H1 (cell line): ENCODE results near the gene ATF7IP2. TPM values are rescaled to one million over a fixed set of nuclear protein-coding genes. Genes with fewer than 3 reads are reported as not detected.

Source experiments
- CTCF ChIA-PET: fragments of 300-600 bp; sonication (Branson Sonifier 250); formaldehyde crosslinking; loops from one replicate; lab custom pipeline; 2021; ENCODE audit not compliant: partially characterized antibody; lab: Charles Lee
- POLR2A ChIA-PET: fragments of 300-600 bp; sonication (Branson Sonifier 250); formaldehyde crosslinking; loops from one replicate; lab custom pipeline; 2021; ENCODE audit warnings: inconsistent platforms; ENCODE audit not compliant: partially characterized antibody; lab: Charles Lee
- DNase-seq, 2 experiments: peaks; one replicate each; pipeline versions ENCODE4 v3.0.0 to v3.0.0-alpha.2; 2010 to 2022; ENCODE audit warnings: low spot score in 2 of 2, low read depth in 1 of 2, mixed read lengths in 1 of 2
- FAIRE-seq: peaks from 2 replicates; lab custom pipeline; 2011; peaks lifted over from hg19 to GRCh38; lab: Jason Lieb, UNC
- H2AFZ ChIP-seq: 2 replicates; pipeline ENCODE4 v1.8.1; 2012; ENCODE audit warnings: low read length, inconsistent platforms
- H2AK5ac ChIP-seq: 2 replicates; pipeline ENCODE4 v1.6.1; 2013; ENCODE audit warnings: low read depth, low read length
- H2BK120ac ChIP-seq: replicated peaks from 2 replicates; pipeline ENCODE3; 2013; ENCODE audit warnings: low read depth, low read length, inconsistent platforms
- H2BK12ac ChIP-seq: 2 replicates; pipeline ENCODE4 v1.6.1; 2013; ENCODE audit warnings: low read depth, low read length
- H2BK15ac ChIP-seq: 2 replicates; pipeline ENCODE4 v1.6.1; 2013; ENCODE audit warnings: low read length
- H2BK20ac ChIP-seq: 2 replicates; pipeline ENCODE4 v1.6.1; 2013; ENCODE audit warnings: low read length
- H2BK5ac ChIP-seq: 2 replicates; pipeline ENCODE4 v1.6.1; 2013; ENCODE audit warnings: low read depth, low read length
- H3K14ac ChIP-seq: 2 replicates; pipeline ENCODE4 v1.6.1; 2013; ENCODE audit warnings: inconsistent platforms; ENCODE audit not compliant: insufficient read length
- H3K18ac ChIP-seq: 2 replicates; pipeline ENCODE4 v1.6.1; 2013; ENCODE audit warnings: low read length; ENCODE audit errors: extremely low read depth
- H3K23ac ChIP-seq: 2 replicates; pipeline ENCODE4 v1.6.1; 2013; ENCODE audit warnings: inconsistent platforms; ENCODE audit not compliant: insufficient read length
- H3K23me2 ChIP-seq: 2 replicates; pipeline ENCODE4 v1.6.1; 2013; ENCODE audit warnings: low read depth, low read length
- H3K27ac ChIP-seq: 2 replicates; pipeline ENCODE4 v1.6.1; 2011; ENCODE audit warnings: low read depth, low read length, inconsistent platforms
- H3K27me3 ChIP-seq, 4 experiments: replicated peaks in 1 of 4; 1 replicate in 1 of 4; 2 replicates in 3 of 4; pipeline versions ENCODE4 v1.6.1 to v1.8.1; 2011 to 2013; ENCODE audit warnings: low read length in 3 of 4, mild to moderate bottlenecking in 3 of 4, inconsistent platforms in 2 of 4, mixed read lengths in 2 of 4, moderate library complexity in 1 of 4; ENCODE audit not compliant: control insufficient read depth in 3 of 4, insufficient read depth in 3 of 4; ENCODE audit errors: extremely low read depth in 1 of 4
- H3K36me3 ChIP-seq, 4 experiments: 2 replicates each; pipeline versions ENCODE4 v1.6.1 to v1.8.1; 2011 to 2013; ENCODE audit warnings: mild to moderate bottlenecking in 4 of 4, low read length in 3 of 4, moderate library complexity in 2 of 4, control low read depth in 1 of 4, inconsistent platforms in 1 of 4; ENCODE audit not compliant: insufficient read depth in 4 of 4, control insufficient read depth in 2 of 4
- H3K4ac ChIP-seq: replicated peaks from 2 replicates; pipeline ENCODE3; 2013; ENCODE audit warnings: low read length, low read depth, mixed read lengths, inconsistent platforms; ENCODE audit not compliant: insufficient read length
- H3K4me1 ChIP-seq, 4 experiments: replicated peaks in 1 of 4; 1 replicate in 1 of 4; 2 replicates in 3 of 4; pipeline versions ENCODE4 v1.6.1 to v1.8.1; 2011 to 2013; ENCODE audit warnings: low read length in 3 of 4, inconsistent platforms in 2 of 4, mixed read lengths in 1 of 4; ENCODE audit not compliant: insufficient read depth in 4 of 4, control insufficient read depth in 3 of 4
- H3K4me2 ChIP-seq, 2 experiments: 2 replicates each; pipeline versions ENCODE4 v1.6.1 to v1.8.1; 2011 to 2013; ENCODE audit warnings: low read depth in 2 of 2, low read length in 2 of 2, control low read depth in 1 of 2, inconsistent platforms in 1 of 2, mild to moderate bottlenecking in 1 of 2; ENCODE audit not compliant: insufficient read depth in 1 of 2
- H3K4me3 ChIP-seq, 4 experiments: fragments of 200-600, 300-600 bp in 1 of 4; sonication (generic), shearing (Covaris generic), sonication (Bioruptor Twin) in 1 of 4; 2 replicates each; pipeline versions ENCODE4 v1.5.1 to v1.8.1; 2011 to 2016; ENCODE audit warnings: low read length in 4 of 4, low read depth in 3 of 4, control low read depth in 2 of 4, inconsistent platforms in 2 of 4, mild to moderate bottlenecking in 2 of 4, mixed read lengths in 1 of 4, moderate library complexity in 1 of 4; ENCODE audit not compliant: insufficient read depth in 2 of 4; ENCODE audit errors: extremely low read depth in 1 of 4
- H3K56ac ChIP-seq: replicated peaks from 2 replicates; pipeline ENCODE3; 2013; ENCODE audit warnings: low read depth, mild to moderate bottlenecking, mixed read lengths, low read length, inconsistent platforms; ENCODE audit not compliant: insufficient read length
- H3K79me1 ChIP-seq: 2 replicates; pipeline ENCODE4 v1.6.1; 2013; ENCODE audit warnings: low read depth, low read length, control low read depth
- H3K79me2 ChIP-seq, 2 experiments: 2 replicates each; pipeline versions ENCODE4 v1.6.1 to v1.8.1; 2012 to 2013; ENCODE audit warnings: low read length in 2 of 2, mild to moderate bottlenecking in 2 of 2, inconsistent platforms in 1 of 2; ENCODE audit not compliant: insufficient read depth in 2 of 2, control insufficient read depth in 1 of 2
- H3K9ac ChIP-seq, 4 experiments: replicated peaks in 1 of 4; 1 replicate in 1 of 4; 2 replicates in 3 of 4; pipeline versions ENCODE4 v1.6.1 to v1.8.1; 2011 to 2013; ENCODE audit warnings: low read depth in 3 of 4, low read length in 3 of 4, control low read depth in 2 of 4, mild to moderate bottlenecking in 2 of 4, moderate library complexity in 2 of 4, inconsistent platforms in 1 of 4; ENCODE audit errors: extremely low read depth in 1 of 4
- H3K9me3 ChIP-seq, 2 experiments: 2 replicates each; pipeline versions ENCODE4 v1.6.1 to v1.8.1; 2012 to 2013; ENCODE audit warnings: mild to moderate bottlenecking in 2 of 2, moderate library complexity in 2 of 2, control low read depth in 1 of 2, inconsistent platforms in 1 of 2, low read depth in 1 of 2, low read length in 1 of 2, mixed read lengths in 1 of 2; ENCODE audit not compliant: insufficient read depth in 2 of 2
- H4K20me1 ChIP-seq, 2 experiments: replicated peaks in 1 of 2; 2 replicates each; pipeline versions ENCODE3 to v1.8.1; 2011 to 2013; ENCODE audit warnings: inconsistent platforms in 2 of 2, low read length in 2 of 2, mild to moderate bottlenecking in 1 of 2; ENCODE audit not compliant: insufficient read depth in 2 of 2, control insufficient read depth in 1 of 2
- H4K5ac ChIP-seq: 2 replicates; pipeline ENCODE4 v1.6.1; 2013; ENCODE audit warnings: low read length, low read depth, mixed read lengths, inconsistent platforms; ENCODE audit not compliant: insufficient read length
- H4K8ac ChIP-seq: 2 replicates; pipeline ENCODE4 v1.8.0; 2013; ENCODE audit warnings: mild to moderate bottlenecking, moderate library complexity, low read length, inconsistent platforms; ENCODE audit not compliant: insufficient read depth; ENCODE audit errors: extremely low read depth
- H4K91ac ChIP-seq: replicated peaks from 2 replicates; pipeline ENCODE3; 2013; ENCODE audit warnings: low read length, mixed read lengths, inconsistent platforms; ENCODE audit not compliant: insufficient read length
- BACH1 ChIP-seq: IDR thresholded peaks from 2 replicates; pipeline ENCODE4 v1.6.1; 2012; ENCODE audit warnings: low read length, improper control_type of control experiment
- POLR2A ChIP-seq, 2 experiments: IDR thresholded peaks; 1 replicate in 1 of 2; 2 replicates in 1 of 2; pipeline ENCODE4 v1.6.1; 2011; ENCODE audit warnings: low read depth in 2 of 2, low read length in 2 of 2, mild to moderate bottlenecking in 2 of 2; ENCODE audit errors: control extremely low read depth in 1 of 2
- RAD21 ChIP-seq, 2 experiments: IDR thresholded peaks in 1 of 2; conservative IDR thresholded peaks in 1 of 2; 2 replicates each; pipeline ENCODE4 v1.6.1; 2011; ENCODE audit warnings: low read depth in 2 of 2, low read length in 2 of 2, improper control_type of control experiment in 1 of 2, inconsistent platforms in 1 of 2, mild to moderate bottlenecking in 1 of 2, moderate library complexity in 1 of 2
- RNF2 ChIP-seq: fragments of 200-900, 300-1000 bp; sonication (generic); IDR thresholded peaks from 2 replicates; pipeline ENCODE4 v1.7.1; 2016; ENCODE audit warnings: borderline replicate concordance, low read depth, mild to moderate bottlenecking, antibody characterized with exemption, low read length; ENCODE audit not compliant: poor library complexity, severe bottlenecking; ENCODE audit errors: missing control alignments
- TAF7 ChIP-seq: optimal IDR thresholded peaks from 2 replicates; pipeline ENCODE3; 2011; ENCODE audit warnings: low read depth, mild to moderate bottlenecking, inconsistent platforms, low read length, moderate library complexity, borderline replicate concordance
- TBP ChIP-seq: IDR thresholded peaks from 2 replicates; pipeline ENCODE4 v1.6.1; 2011; ENCODE audit warnings: low read depth, low read length, improper control_type of control experiment
- WGBS, 2 experiments: shearing (Covaris generic) in 1 of 2; methylation state at CpG; one replicate each; pipeline versions ENCODE4 v1.1.6 to v1.1.7; 2013 to 2015; ENCODE audit warnings: low lambda C conversion rate in 2 of 2, mixed read lengths in 2 of 2, inconsistent platforms in 1 of 2, low coverage in 1 of 2, missing lambda C conversion rate in 1 of 2; ENCODE audit not compliant: insufficient replicate concordance in 2 of 2, insufficient coverage in 1 of 2, insufficient read length in 1 of 2; ENCODE audit errors: extremely low coverage in 1 of 2, missing lambda C conversion rate in 1 of 2; 5-methylcytosine and 5-hydroxymethylcytosine counted together
- polyA plus RNA-seq, 7 experiments: library from polyadenylated mRNA; depleted of rRNA in 3 of 7; stranded (reverse) in 5 of 7; unstranded in 2 of 7; fragments of >200 nt in 5 of 7; fragments of 200-250 nt in 2 of 7; gene quantifications; 1 replicate in 5 of 7; 2 replicates in 1 of 7; 4 replicates in 1 of 7; pipeline versions ENCODE4 v1.2.1 to v1.2.3, GENCODE V29; 2011 to 2013; ENCODE audit warnings: missing spikeins in 2 of 7, mixed read lengths in 2 of 7
- total RNA-seq: library from RNA; stranded (reverse); fragmentation: NEBNext Ultra II Directional; extraction: Animal tissue kit (Norgen Biotek cat#: 25700); gene quantifications from 2 replicates; pipeline ENCODE4 v1.2.1, GENCODE V29; 2021
- TF ChIP-seq, protein P1 (sequence below): IDR thresholded peaks from 2 replicates; pipeline ENCODE4 v1.6.1; 2012; ENCODE audit warnings: low read length, inconsistent platforms

The ATF7IP2 gene
- total and polyA plus RNA-seq, 2 of the 8 experiments (the other 6 are each of a cell fraction or from before 2014, with no cell fraction given) = 28.7 to 32.8 TPM

DNA sequence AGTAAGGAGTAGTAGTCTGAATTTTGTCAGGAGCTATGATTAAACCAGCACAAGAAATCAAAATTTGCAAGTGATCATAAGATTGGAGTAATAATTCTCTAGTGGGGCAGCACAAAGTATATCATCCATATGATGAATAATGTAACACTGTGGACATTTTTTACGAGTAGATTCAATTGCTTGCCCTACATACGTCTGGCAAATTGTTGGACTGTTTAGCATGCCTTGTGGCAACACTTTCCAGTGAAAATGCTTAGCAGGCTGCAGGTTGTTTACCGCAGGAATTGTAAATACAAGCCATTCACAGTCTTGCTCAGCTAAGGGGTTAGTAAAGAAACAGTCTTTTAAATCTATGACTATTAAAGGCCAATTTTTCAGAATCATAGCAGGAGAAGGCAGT lies 35.7 kb downstream of the ATF7IP2 start:
- H3K79me2 ChIP-seq = no peaks in the 10 kb centered on the region; a peak in 1 of 4 replicates
- no peak overlapping the region for H3K23ac ChIP-seq
- no peak overlapping the region for H4K91ac ChIP-seq
- WGBS, 2 experiments = 89% methylated on average over 3 of the region's 3 CpGs; no CpG with 5 or more reads in 1 of the 2 experiments
- H3K14ac ChIP-seq = no peak overlapping the region
- H3K4ac ChIP-seq = no peak overlapping the region
- H4K5ac ChIP-seq = no peak overlapping the region
- no peak overlapping the region for H3K56ac ChIP-seq
- H2BK5ac ChIP-seq = no peak overlapping the region
- no peaks in the 10 kb centered on the region for H4K20me1 ChIP-seq
- no peak overlapping the region for H3K18ac ChIP-seq
- no peak overlapping the region for H2AK5ac ChIP-seq
- H2AFZ ChIP-seq = no peak overlapping the region
- no peaks in the 10 kb centered on the region for H3K27me3 ChIP-seq
- H3K9me3 ChIP-seq = peaks cover 14 to 16% of the 10 kb centered on the region in 2 experiments
- H3K4me3 ChIP-seq = no peak overlapping the region
- H3K79me1 ChIP-seq = no peaks in the 10 kb centered on the region
- TF ChIP-seq TAF7 = no peak
- no peak for TF ChIP-seq RAD21 (IDR thresholded peaks at IDR 0.05 in 1 of 2, conservative IDR thresholded peaks at IDR 0.05 in 1 of 2; ENCODE audit: low read depth in 2 of 2, low read length in 2 of 2)
- no peak for TF ChIP-seq TBP
- TF ChIP-seq, protein P1, sequence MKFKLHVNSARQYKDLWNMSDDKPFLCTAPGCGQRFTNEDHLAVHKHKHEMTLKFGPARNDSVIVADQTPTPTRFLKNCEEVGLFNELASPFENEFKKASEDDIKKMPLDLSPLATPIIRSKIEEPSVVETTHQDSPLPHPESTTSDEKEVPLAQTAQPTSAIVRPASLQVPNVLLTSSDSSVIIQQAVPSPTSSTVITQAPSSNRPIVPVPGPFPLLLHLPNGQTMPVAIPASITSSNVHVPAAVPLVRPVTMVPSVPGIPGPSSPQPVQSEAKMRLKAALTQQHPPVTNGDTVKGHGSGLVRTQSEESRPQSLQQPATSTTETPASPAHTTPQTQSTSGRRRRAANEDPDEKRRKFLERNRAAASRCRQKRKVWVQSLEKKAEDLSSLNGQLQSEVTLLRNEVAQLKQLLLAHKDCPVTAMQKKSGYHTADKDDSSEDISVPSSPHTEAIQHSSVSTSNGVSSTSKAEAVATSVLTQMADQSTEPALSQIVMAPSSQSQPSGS = no peak
- TF ChIP-seq RNF2 = no peak
- no peak for TF ChIP-seq BACH1
- TF ChIP-seq POLR2A (IDR thresholded peaks at IDR 0.05; ENCODE audit: control extremely low read depth in 1 of 2, low read depth in 2 of 2, low read length in 2 of 2) = no peak
- no peak overlapping the region for H4K8ac ChIP-seq
- no peak overlapping the region for H3K9ac ChIP-seq
- no peak overlapping the region for H2BK15ac ChIP-seq
- no peak overlapping the region for H2BK120ac ChIP-seq
- no peak overlapping the region for H3K27ac ChIP-seq
- no peak overlapping the region for H2BK12ac ChIP-seq
- DNase-seq (no peak), FAIRE-seq (no peak)
- no peaks in the 10 kb centered on the region for H3K23me2 ChIP-seq
- H2BK20ac ChIP-seq = no peak overlapping the region
- peaks cover 0 to 14% (median 4%) of the 10 kb centered on the region in 4 experiments; a peak in 3 of 8 replicates for H3K36me3 ChIP-seq
- no peaks in the 10 kb centered on the region for H3K4me1 ChIP-seq
- ChIA-PET POLR2A (interaction anchor here (1.4 kb wide), 1 partner anchor 36 kb away, joined by 4 read pairs; the partner anchor contains the start of gene ATF7IP2), CTCF (interaction anchor here (1.4 kb wide), 1 partner anchor 16 kb away, joined by 4 read pairs; no protein-coding TSS in a partner anchor)
- H3K4me2 ChIP-seq = no peak overlapping the region
